ENCODE results near the gene AAMDC.
"Not testable (repeated sequence)": the region's sequence is repeated elsewhere in the genome, so short reads cannot be mapped to it uniquely, and the experiment has no call there.

The AAMDC gene

DNA sequence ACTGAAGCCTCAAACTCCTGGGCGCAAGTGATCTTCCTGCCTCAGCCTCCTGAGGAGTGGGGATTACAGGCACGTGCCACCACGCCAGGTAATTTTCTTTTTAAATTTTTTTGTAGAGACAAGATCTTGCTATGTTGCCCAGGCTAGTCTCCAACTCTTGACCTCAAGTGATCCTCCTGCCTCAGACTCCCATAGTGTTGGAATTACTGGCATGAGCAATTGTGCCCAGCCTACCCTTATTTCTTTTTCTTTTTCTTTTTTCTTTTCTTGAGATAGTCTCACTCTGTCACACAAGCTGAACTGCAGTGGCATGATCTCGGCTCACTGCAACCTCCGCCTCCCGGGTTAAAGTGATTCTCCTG is 63.9 kb downstream of the AAMDC start:
- no peak for DNase-seq (ENCODE audit: low spot score)

DNA sequence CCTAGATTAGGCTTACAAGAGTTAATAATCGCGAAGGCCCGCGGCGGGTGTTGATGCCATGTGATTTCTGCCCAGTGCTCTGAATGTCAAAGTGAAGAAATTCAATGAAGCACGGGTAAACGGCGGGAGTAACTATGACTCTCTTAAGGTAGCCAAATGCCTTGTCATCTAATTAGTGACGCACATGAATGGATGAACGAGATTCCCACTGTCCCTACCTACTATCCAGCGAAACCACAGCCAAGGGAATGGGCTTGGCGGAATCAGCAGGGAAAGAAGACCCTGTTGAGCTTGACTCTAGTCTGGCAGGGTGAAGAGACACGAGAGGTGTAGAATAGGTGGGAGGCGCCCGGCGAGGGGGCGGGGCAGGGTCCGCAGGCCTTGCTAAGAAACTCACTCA is 65.5 kb downstream of the AAMDC start:
- no peak for DNase-seq (ENCODE audit: low spot score)

DNA sequence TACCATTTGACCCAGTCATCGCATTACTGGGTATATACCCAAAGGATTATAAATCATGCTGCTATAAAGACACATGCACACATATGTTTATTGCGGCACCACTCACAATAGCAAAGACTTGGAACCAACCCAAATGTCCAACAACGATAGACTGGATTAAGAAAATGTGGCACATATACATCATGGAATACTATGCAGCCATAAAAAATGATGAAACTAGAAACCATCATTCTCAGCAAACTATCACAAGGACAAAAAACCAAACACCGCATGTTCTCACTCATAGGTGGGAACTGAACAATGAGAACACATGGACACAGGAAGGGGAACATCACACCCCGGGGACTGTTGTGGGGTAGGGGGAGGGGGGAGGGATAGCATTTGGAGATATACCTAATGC is 68.1 kb downstream of the AAMDC start:
- DNase-seq (ENCODE audit: low spot score), result not testable (repeated sequence)

DNA sequence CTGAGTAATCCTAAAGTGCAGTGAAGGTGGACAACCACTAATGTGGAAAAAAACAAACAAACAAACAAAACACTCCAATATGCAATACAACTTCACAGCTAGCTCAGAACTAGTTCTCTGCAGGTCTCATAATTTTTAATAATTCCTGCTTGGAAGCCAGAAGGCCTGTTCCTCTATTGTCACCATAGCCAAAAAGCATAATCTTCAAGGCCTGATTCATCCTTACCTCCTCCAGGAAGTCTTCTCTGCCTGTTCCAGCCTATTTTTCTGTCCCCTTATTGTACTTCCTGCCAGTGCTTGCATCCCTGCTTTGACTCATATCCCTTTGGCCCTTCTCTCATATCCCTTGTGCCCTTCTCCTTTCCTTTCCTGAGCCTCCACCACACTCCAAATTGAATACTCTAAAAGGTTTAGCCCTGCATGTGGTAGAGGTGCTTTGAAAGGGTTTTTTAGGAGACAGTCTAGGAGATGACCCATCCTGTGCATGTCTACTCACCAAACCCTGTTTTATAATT is 69.2 kb downstream of the AAMDC start:
- DNase-seq (ENCODE audit: low spot score), result not testable (repeated sequence)

DNA sequence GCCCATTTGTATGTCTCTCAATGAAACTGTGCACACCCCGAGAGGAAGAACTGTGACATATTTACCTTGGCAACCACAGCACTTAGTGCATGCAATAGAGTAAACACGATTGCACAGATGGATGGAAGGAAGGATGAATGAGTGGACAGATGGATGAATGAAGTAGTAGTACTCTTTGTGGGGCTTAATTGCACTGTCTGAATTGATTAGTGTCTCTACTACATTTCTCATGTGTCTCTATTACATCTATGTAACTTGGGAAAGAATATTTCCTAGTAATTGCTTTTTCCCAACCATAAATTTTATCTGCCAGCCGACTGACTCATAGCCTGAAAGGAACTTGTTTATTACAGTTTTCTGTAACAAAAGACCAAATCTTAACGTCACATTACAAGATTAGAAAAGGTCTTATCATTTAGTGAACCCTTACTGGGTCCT is 69.7 kb downstream of the AAMDC start:
- not testable (repeated sequence) for DNase-seq (ENCODE audit: low spot score)

DNA sequence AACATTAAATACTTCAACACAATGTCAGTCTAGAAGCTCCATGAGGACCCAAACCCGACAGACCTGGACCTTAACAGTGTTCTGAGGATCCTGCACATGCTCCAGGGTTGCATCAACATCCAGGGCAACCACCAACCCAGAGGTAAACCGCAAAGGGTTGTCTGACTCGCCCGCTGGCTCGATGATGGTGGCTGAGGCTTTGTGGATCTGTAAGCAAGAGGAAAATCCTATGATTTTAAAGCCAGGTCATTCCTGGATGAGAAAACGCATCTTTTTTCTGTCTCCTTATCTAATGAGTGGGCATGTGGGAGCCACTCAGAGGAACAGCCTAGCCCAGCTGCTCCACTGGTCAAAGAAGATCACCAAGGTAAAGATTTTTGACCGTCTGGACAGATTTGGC is 70.3 kb downstream of the AAMDC start:
- not testable (repeated sequence) for DNase-seq (ENCODE audit: low spot score)

DNA sequence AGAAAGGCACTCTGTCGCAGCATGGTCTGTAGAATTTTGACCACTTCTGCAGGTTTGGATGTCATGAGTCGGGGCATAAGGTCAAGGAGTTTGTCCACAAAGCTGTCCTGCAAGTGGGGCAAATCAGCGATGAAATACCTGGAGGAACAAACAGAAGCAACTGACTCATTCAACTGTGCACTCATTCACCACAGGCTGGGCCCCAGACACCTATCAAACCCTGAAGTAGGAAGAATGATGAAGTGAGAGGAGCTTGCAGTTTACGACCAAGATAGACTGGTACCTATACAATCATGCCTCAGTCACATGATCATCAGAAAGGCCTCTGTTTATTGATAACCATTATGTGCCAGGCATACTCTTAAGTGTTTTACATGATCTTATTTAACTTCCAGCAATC is 70.8 kb downstream of the AAMDC start:
- not testable (repeated sequence) for DNase-seq (ENCODE audit: low spot score)

DNA sequence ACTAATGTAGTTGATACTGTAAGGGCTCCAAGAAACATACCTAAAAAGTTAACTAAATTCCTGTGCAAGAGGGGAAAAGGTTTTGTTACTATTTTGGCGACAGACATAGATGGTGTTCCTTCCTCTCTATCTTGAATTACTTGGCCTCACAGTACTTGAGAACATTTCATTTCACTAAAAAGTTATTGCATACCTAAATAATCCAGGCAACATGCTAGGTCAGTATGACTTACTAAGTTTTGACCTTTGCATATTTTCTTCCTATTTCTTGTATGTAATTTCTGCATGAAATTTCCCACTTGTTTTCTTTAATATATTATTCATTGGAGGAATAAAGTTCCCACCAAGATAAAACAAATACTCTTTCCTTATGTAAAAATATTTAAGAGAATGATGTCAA is 74.0 kb downstream of the AAMDC start:
- DNase-seq (ENCODE audit: low spot score), result not testable (repeated sequence)

DNA sequence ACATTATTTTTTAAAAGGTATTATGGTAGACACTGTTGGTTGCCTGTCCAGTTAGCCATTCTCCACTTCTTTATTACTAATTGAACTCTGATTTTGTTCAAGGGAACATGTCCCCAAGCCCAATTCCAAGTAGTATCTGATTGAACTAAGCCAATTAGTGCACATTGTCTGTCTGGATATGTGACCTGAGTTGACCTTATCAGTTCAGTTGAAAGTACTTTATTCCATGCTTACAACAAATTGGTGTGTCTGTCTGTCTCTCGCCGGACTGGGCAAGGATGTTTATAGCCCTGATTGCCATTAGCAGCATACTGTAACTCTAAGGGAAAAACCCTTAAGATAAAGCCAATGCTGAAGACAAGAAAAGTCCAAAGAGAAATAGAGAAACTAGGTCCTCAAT is 87.9 kb downstream of the AAMDC start:
- DNase-seq (ENCODE audit: low spot score), result no peak

DNA sequence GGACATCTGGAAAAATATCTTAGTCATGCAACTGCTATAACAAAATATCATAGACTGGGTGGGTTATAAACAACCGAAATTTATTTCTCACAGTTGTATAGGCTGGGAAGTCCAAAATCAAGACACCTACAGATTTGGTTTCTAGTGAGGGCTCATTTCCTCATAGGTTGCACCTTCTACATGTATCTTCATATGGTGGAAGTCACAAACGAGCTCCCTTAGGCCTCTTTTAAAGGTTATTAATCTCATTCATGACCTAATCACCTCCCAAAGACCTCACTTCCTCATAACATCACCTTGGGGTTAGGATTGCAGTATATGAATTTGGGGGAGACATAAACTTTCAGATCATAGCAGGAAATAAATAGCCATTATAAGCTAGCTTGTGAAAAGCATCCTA is 88.3 kb downstream of the AAMDC start:
- DNase-seq (ENCODE audit: low spot score), result no peak

DNA sequence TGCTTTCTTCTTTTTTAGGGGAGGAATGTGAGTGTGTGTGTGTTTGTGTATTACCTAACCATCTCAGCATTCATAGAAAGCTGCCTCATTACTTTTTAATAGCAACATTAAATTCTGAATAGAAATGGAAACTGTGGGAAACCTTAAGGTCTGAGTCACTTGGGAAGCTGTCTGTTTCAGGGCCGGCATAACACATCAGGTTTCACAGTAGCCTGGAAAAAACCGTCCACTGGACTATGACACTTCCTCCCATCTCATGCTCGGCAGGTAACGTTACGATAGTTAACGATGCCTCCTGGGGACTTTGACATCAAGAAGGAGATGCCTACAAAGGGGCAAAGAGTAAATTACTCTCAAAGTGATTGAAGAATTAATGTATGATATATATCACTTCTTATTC is 89.9 kb downstream of the AAMDC start:
- DNase-seq (ENCODE audit: low spot score), result not testable (repeated sequence)

DNA sequence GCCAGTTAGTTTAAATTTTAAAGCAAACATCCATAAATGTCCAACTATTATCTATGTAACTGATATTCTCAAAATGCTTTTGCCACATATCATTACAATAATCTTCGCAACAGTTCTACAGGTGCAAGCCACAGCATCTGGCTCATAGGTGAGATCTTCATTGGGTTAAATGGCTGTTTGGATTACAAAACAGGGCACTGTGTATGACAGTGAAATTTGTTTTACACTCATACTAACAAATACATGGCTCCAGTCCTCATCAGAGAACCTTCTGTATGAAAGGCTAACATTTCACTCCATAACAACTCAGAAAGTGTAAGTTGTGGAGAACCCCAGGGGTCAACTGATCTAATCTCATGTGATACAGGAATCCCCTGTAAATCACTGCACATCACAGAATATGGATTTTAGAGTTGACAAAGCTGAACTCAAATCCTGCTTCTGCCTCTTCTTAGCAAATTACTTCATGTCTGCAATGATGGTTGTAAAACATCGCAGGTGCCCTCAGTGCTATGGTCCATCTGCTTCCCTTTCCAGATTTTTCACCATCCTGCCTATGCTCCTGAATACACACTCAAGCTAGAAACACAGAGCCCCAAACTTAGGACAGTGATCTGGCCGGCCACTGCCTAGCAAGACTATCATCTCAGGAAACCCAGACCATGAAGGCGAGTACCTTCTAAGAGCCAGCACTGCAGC is 92.8 kb downstream of the AAMDC start:
- not testable (repeated sequence) for DNase-seq (ENCODE audit: low spot score)

DNA sequence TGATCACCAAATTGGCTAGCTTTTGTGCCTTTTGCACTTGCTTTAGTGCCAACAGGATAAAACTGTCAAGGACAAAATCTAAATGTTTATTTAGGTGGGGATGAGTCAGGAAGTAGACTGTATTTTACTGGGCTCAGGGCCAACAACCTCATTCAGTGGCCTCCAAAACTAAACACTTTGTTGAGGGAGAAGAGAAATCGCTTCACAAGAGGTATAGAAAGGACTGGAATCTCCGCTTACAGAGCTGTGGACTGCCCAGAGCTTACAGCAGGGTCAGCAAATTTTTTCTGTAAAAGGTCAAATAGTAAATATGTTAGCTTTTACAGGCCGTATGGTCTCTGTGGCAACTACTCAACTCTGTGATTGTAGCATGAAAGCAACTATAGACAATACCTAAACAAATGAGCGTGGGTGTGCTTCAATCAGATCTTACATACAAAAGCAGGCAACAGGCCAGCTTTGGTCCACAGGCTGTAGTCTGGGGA is 93.4 kb downstream of the AAMDC start:
- DNase-seq (ENCODE audit: low spot score), result not testable (repeated sequence)

DNA sequence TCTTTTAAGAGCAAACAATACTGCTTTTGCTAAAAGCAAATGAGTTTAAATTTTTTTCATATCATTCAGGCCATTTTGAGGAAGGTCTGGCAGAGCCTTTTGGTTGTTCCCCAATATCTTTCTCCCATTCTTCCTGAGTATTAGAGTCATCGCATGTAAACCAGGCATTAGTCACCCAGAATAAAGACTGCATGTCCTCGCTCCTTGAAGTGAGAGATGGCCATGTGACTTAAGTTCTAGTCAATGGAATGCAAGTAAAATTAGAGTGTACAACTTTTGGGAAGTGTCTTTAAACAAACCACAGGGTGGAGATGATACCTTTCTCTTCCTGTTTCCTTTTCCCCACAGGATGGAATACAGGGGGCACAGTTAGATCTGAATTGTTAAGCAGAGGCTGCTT is 96.8 kb downstream of the AAMDC start:
- DNase-seq (ENCODE audit: low spot score), result not testable (repeated sequence)
